Upper lobe of left lung (tissue), 6 donors: ENCODE data around the gene PCCA. TPM values are rescaled to one million over a fixed set of nuclear protein-coding genes. Genes with fewer than 3 reads are reported as not detected.

Source experiments
- ATAC-seq, 2 donors: fragments of 200-7000 bp; cut with Tn5 transposase; one replicate each; pipeline ENCODE4 v1.9.1; 2022; ENCODE audit warnings: mild to moderate bottlenecking in 2 of 2, moderate library complexity in 2 of 2; ENCODE audit not compliant: low FRiP score in 2 of 2
- DNase-seq, 2 donors: peaks; one replicate each; pipeline ENCODE4 v3.0.0-alpha.2; 2019 to 2020
- H3K27ac ChIP-seq, 4 donors: fragments of 200-600 bp; sonication (generic); one replicate each; pipeline ENCODE4 v1.5.1; 2016 to 2019
- H3K27me3 ChIP-seq, 4 donors: fragments of 200-600 bp; sonication (generic); one replicate each; pipeline ENCODE4 v1.5.1; 2017 to 2019
- H3K36me3 ChIP-seq, 4 donors: fragments of 200-600 bp; sonication (generic); one replicate each; pipeline ENCODE4 v1.5.1; 2016 to 2019
- H3K4me1 ChIP-seq, 4 donors: fragments of 200-600 bp; sonication (generic); one replicate each; pipeline ENCODE4 v1.5.1; 2018 to 2019
- H3K4me3 ChIP-seq, 4 donors: fragments of 200-600 bp; sonication (generic); one replicate each; pipeline ENCODE4 v1.5.1; 2017 to 2019; ENCODE audit warnings: mild to moderate bottlenecking in 2 of 4, moderate library complexity in 1 of 4
- H3K9me3 ChIP-seq, 4 donors: fragments of 200-600 bp; sonication (generic); one replicate each; pipeline ENCODE4 v1.5.1; 2018 to 2019
- CTCF ChIP-seq, 6 experiments: fragments of 450-650 bp in 4 of 6; fragments of 200-600 bp in 2 of 6; sonication (generic) in 2 of 6; IDR thresholded peaks; one replicate each; pipeline ENCODE4 v1.5.1; 2016 to 2019; ENCODE audit warnings: antibody characterized with exemption in 6 of 6
- EP300 ChIP-seq, 4 donors: sonication (generic); formaldehyde crosslinking; IDR thresholded peaks; one replicate each; pipeline ENCODE4 v1.5.1; 2017; ENCODE audit warnings: antibody characterized with exemption in 4 of 4, control low read depth in 2 of 4
- POLR2A ChIP-seq, 4 donors: fragments of 450-650 bp; IDR thresholded peaks; one replicate each; pipeline ENCODE4 v1.5.1; 2016 to 2017; ENCODE audit warnings: antibody characterized with exemption in 4 of 4, mild to moderate bottlenecking in 2 of 4
- POLR2AphosphoS5 ChIP-seq, 2 donors: sonication (generic); formaldehyde crosslinking; IDR thresholded peaks; one replicate each; pipeline ENCODE4 v1.5.1; 2017; ENCODE audit warnings: antibody characterized with exemption in 2 of 2
- WGBS, 2 donors: methylation state at CpG; one replicate each; pipeline ENCODE4 v1.1.5; 2017 to 2018; 5-methylcytosine and 5-hydroxymethylcytosine counted together
- total RNA-seq, 6 donors: library from RNA; depleted of rRNA in 4 of 6; stranded (reverse); fragments of >200 nt in 4 of 6; gene quantifications; one replicate each; pipeline versions ENCODE4 v1.1.0 to v1.2.1, GENCODE V29; 2016 to 2021
- donor health status: DM: no; HTN: no; CAD: no; lungs with moderate emphysema.
- donor health status: DM: no; HTN: yes; CAD: no; lungs with severe emphysema.

PCCA gene
- total RNA-seq, 6 donors from 2014 or later: 23.1 to 43.4 (median 30.0) TPM

- 69 to 73% methylated on average over 5 of the region's 5 CpGs for WGBS, 2 donors
Observed at GRCh38 chr13:100470866-100471505, 382.1 kb downstream of the PCCA start.

GRCh38 chr13:100473087-100473486 lies 384.2 kb downstream of the PCCA start:
- no peak overlapping the region for H3K27ac ChIP-seq
- H3K9me3 ChIP-seq: no peaks in the 10 kb centered on the region
- H3K4me3 ChIP-seq: no peak overlapping the region
- DNase-seq: no peak
- WGBS, 2 donors: 82 to 87% methylated on average over 10 of the region's 10 CpGs
- TF ChIP-seq POLR2AphosphoS5 (IDR thresholded peaks at IDR 0.05) (no peak), CTCF (IDR thresholded peaks at IDR 0.05) (no peak), EP300 (IDR thresholded peaks at IDR 0.05) (no peak), POLR2A (IDR thresholded peaks at IDR 0.05) (no peak)
- no peaks in the 10 kb centered on the region for H3K36me3 ChIP-seq
- H3K27me3 ChIP-seq: no peaks in the 10 kb centered on the region
- no peak for ATAC-seq
- H3K4me1 ChIP-seq: no peaks in the 10 kb centered on the region

More at GRCh38 chr13:100470866-100471505, 382.1 kb downstream of the PCCA start:
- Histone ChIP-seq H3K9me3 (no peaks in the 10 kb centered on the region), H3K27me3 (no peaks in the 10 kb centered on the region), H3K36me3 (no peaks in the 10 kb centered on the region), H3K4me3 (no peak overlapping the region), H3K27ac (no peak overlapping the region), H3K4me1 (no peaks in the 10 kb centered on the region)
- TF ChIP-seq CTCF (IDR thresholded peaks at IDR 0.05) (no peak), POLR2A (IDR thresholded peaks at IDR 0.05) (no peak), POLR2AphosphoS5 (IDR thresholded peaks at IDR 0.05) (no peak), EP300 (IDR thresholded peaks at IDR 0.05) (no peak)
- DNase-seq (no peak), ATAC-seq (no peak)

- WGBS, 2 donors: 87 to 94% methylated on average over 8 of the region's 8 CpGs
- no peak overlapping the region for H3K27ac ChIP-seq
- ATAC-seq: no peak
Observed at GRCh38 chr13:100473501-100474044, 384.7 kb downstream of the PCCA start.

GRCh38 chr13:100476963-100477362 lies 388.1 kb downstream of the PCCA start:
- H3K36me3 ChIP-seq: no peaks in the 10 kb centered on the region
- ATAC-seq (no peak), DNase-seq (no peak)
- H3K9me3 ChIP-seq: no peaks in the 10 kb centered on the region
- no peaks in the 10 kb centered on the region for H3K27me3 ChIP-seq
- no peak overlapping the region for H3K27ac ChIP-seq
- TF ChIP-seq CTCF (IDR thresholded peaks at IDR 0.05) (no peak), POLR2AphosphoS5 (IDR thresholded peaks at IDR 0.05) (no peak), POLR2A (IDR thresholded peaks at IDR 0.05) (no peak), EP300 (IDR thresholded peaks at IDR 0.05) (no peak)
- 94 to 96% methylated on average over 5 of the region's 5 CpGs for WGBS, 2 donors
- H3K4me1 ChIP-seq: no peaks in the 10 kb centered on the region
- H3K4me3 ChIP-seq: no peak overlapping the region

More at GRCh38 chr13:100473501-100474044, 384.7 kb downstream of the PCCA start:
- no peak for DNase-seq
- Histone ChIP-seq H3K4me1 (no peaks in the 10 kb centered on the region), H3K9me3 (no peaks in the 10 kb centered on the region), H3K27me3 (no peaks in the 10 kb centered on the region), H3K4me3 (no peak overlapping the region), H3K36me3 (no peaks in the 10 kb centered on the region)
- TF ChIP-seq EP300 (IDR thresholded peaks at IDR 0.05): no peak
- TF ChIP-seq POLR2A (IDR thresholded peaks at IDR 0.05): no peak
- no peak for TF ChIP-seq POLR2AphosphoS5 (IDR thresholded peaks at IDR 0.05)
- TF ChIP-seq CTCF (IDR thresholded peaks at IDR 0.05): no peak
